GM12878 (cell line): ENCODE data around the gene AK4. TPM values are rescaled to one million over a fixed set of nuclear protein-coding genes. Genes with fewer than 3 reads are reported as not detected.

ENCODE experiments used
- IKZF2 ChIP-seq, 2 experiments: fragments of 450-650 bp; IDR thresholded peaks; 2 replicates each; pipeline ENCODE4 v1.6.1; 2017; ENCODE audit warnings: mild to moderate bottlenecking in 2 of 2, moderate library complexity in 2 of 2
- LARP7 ChIP-seq: fragments of 450-650 bp; IDR thresholded peaks from 2 replicates; pipeline ENCODE4 v1.6.1; 2017; ENCODE audit warnings: mild to moderate bottlenecking
- PRDM15 ChIP-seq: fragments of 450-650 bp; formaldehyde crosslinking; IDR thresholded peaks from 2 replicates; pipeline ENCODE4 v1.4.0; 2020; ENCODE audit warnings: mild to moderate bottlenecking, moderate library complexity
- SPI1 ChIP-seq: IDR thresholded peaks from 2 replicates; pipeline ENCODE4 v1.6.1; 2011; ENCODE audit warnings: low read depth, mild to moderate bottlenecking, low read length, moderate library complexity, borderline replicate concordance; ENCODE audit not compliant: insufficient read depth
- ZBTB4 ChIP-seq: fragments of 450-650 bp; formaldehyde crosslinking; IDR thresholded peaks from 2 replicates; pipeline ENCODE4 v1.4.0; 2022; ENCODE audit warnings: mild to moderate bottlenecking, moderate library complexity
- polyA plus RNA-seq, 11 experiments: library from polyadenylated mRNA; depleted of rRNA in 4 of 11; unstranded in 6 of 11; stranded (reverse) in 5 of 11; fragments of >200 nt; fragmentation: Nextera tagmentation in 4 of 11; fragmentation: Illumina TruSeq in 1 of 11; extraction: Ambion mirVana in 4 of 11; extraction: Trizol in 1 of 11; gene quantifications; 1 replicate in 1 of 11; 2 replicates in 10 of 11; pipeline versions ENCODE4 v1.2.1 to v1.2.3, GENCODE V29; 2011 to 2016; ENCODE audit warnings: inconsistent platforms in 2 of 11, missing spikeins in 2 of 11, low read depth in 1 of 11
- total RNA-seq, 4 experiments: library from RNA; depleted of rRNA in 3 of 4; stranded (reverse); fragments of >200 nt in 3 of 4; fragmentation: Illumina TruSeq in 1 of 4; extraction: Trizol in 1 of 4; gene quantifications; 2 replicates each; pipeline versions ENCODE4 v1.2.1 to v1.2.3, GENCODE V29; 2013 to 2021

The AK4 gene
- total and polyA plus RNA-seq, 10 of the 15 experiments (the other 5 are each of a cell fraction or from before 2014, with no cell fraction given): 23.9 to 161 (median 49.0) TPM

GRCh38 chr1:65165269-65165993 is 17.4 kb downstream of the AK4 start (continued):
- no peak for TF ChIP-seq PRDM15 (CRISPR knock-in tag)
- no peak for TF ChIP-seq ZBTB4 (CRISPR knock-in tag)
- TF ChIP-seq IKZF2 (IDR thresholded peaks at IDR 0.05): peak; percentile 88 to 90
- TF ChIP-seq LARP7: no peak
- peak; percentile 97 for TF ChIP-seq SPI1
